IMR-90 (cell line): ENCODE data around the gene GPATCH2L. TPM values are rescaled to one million over a fixed set of nuclear protein-coding genes. Genes with fewer than 3 reads are reported as not detected.

Experiments used
- ATAC-seq: fragments of 200-7000 bp; cut with Tn5 transposase; 2 replicates; pipeline ENCODE4 v1.9.1; 2020; ENCODE audit warnings: low read depth, mild to moderate bottlenecking, moderate library complexity
- BruUV-seq: library from RNA; stranded (reverse); fragments of 400-500 nt; replicated peaks from 2 replicates; lab custom pipeline; 2021; lab: Mats Ljungman, UMichigan
- CTCF ChIA-PET: fragments of 300-600 bp; formaldehyde crosslinking; extraction: SDS; loops from one replicate; lab custom pipeline; 2021; ENCODE audit warnings: antibody characterized with exemption; lab: Yijun Ruan, JAX
- POLR2A ChIA-PET: fragments of 300-600 bp; sonication (Branson Sonifier 250); formaldehyde crosslinking; loops from one replicate; lab custom pipeline; 2022; ENCODE audit warnings: antibody characterized with exemption; ENCODE audit not compliant: unreplicated experiment; lab: Charles Lee
- DNase-seq: peaks from one replicate; pipeline ENCODE4 v3.0.0; 2013
- H2AFZ ChIP-seq: replicated peaks from 2 replicates; pipeline ENCODE3; 2013; ENCODE audit warnings: low read length, mild to moderate bottlenecking; ENCODE audit not compliant: poor library complexity
- H2AK5ac ChIP-seq: 2 replicates; pipeline ENCODE4 v1.6.1; 2013; ENCODE audit warnings: low read depth, low read length, inconsistent platforms
- H2AK9ac ChIP-seq: replicated peaks from 2 replicates; pipeline ENCODE3; 2013; ENCODE audit warnings: mild to moderate bottlenecking, low read depth, low read length, moderate library complexity; ENCODE audit not compliant: poor library complexity
- H2BK120ac ChIP-seq: 2 replicates; pipeline ENCODE4 v1.6.1; 2013; ENCODE audit warnings: low read depth, low read length, inconsistent platforms
- H2BK15ac ChIP-seq: 3 replicates; pipeline ENCODE4 v1.6.1; 2013; ENCODE audit warnings: low read depth, low read length, inconsistent platforms
- H2BK20ac ChIP-seq: 2 replicates; pipeline ENCODE4 v1.6.1; 2013; ENCODE audit warnings: low read depth, mild to moderate bottlenecking, inconsistent platforms, low read length, moderate library complexity
- H2BK5ac ChIP-seq: 2 replicates; pipeline ENCODE4 v1.6.1; 2013; ENCODE audit warnings: mild to moderate bottlenecking, low read depth, low read length, inconsistent platforms; ENCODE audit not compliant: poor library complexity, severe bottlenecking
- H3K14ac ChIP-seq: replicated peaks from 2 replicates; pipeline ENCODE4 v1.6.1; 2013; ENCODE audit warnings: low read depth, low read length, inconsistent platforms
- H3K18ac ChIP-seq: 2 replicates; pipeline ENCODE4 v1.6.1; 2013; ENCODE audit warnings: low read depth, low read length, control low read depth
- H3K23ac ChIP-seq: 2 replicates; pipeline ENCODE4 v1.6.1; 2013; ENCODE audit warnings: low read depth, low read length, inconsistent platforms
- H3K27ac ChIP-seq: 2 replicates; pipeline ENCODE4 v1.5.1; 2013; ENCODE audit warnings: mild to moderate bottlenecking, control low read depth, low read length; ENCODE audit not compliant: insufficient read depth
- H3K27me3 ChIP-seq: 2 replicates; pipeline ENCODE4 v1.6.1; 2013; ENCODE audit warnings: low read length; ENCODE audit not compliant: control insufficient read depth, insufficient read depth
- H3K36me3 ChIP-seq: 2 replicates; pipeline ENCODE4 v1.6.1; 2013; ENCODE audit warnings: low read length, mixed read lengths; ENCODE audit not compliant: control insufficient read depth, insufficient read depth
- H3K4ac ChIP-seq: 2 replicates; pipeline ENCODE4 v1.6.1; 2013; ENCODE audit warnings: low read depth, low read length, inconsistent platforms
- H3K4me1 ChIP-seq: 2 replicates; pipeline ENCODE4 v1.6.1; 2013; ENCODE audit warnings: low read length, mixed read lengths; ENCODE audit not compliant: control insufficient read depth, insufficient read depth
- H3K4me2 ChIP-seq: 2 replicates; pipeline ENCODE4 v1.6.1; 2013; ENCODE audit warnings: low read depth, mild to moderate bottlenecking, control low read depth, low read length, moderate library complexity
- H3K4me3 ChIP-seq: 2 replicates; pipeline ENCODE4 v1.5.1; 2013; ENCODE audit warnings: low read depth, mild to moderate bottlenecking, control low read depth, low read length, moderate library complexity; ENCODE audit not compliant: insufficient read depth
- H3K56ac ChIP-seq: 2 replicates; pipeline ENCODE4 v1.6.1; 2013; ENCODE audit warnings: low read length, inconsistent platforms; ENCODE audit not compliant: insufficient read depth; ENCODE audit errors: extremely low read depth
- H3K79me1 ChIP-seq, 2 experiments: 2 replicates each; pipeline ENCODE4 v1.6.1; 2013; ENCODE audit warnings: low read length in 2 of 2, inconsistent platforms in 1 of 2, low read depth in 1 of 2
- H3K9ac ChIP-seq: 2 replicates; pipeline ENCODE4 v1.6.1; 2013; ENCODE audit warnings: low read depth, low read length, control low read depth
- H3K9me1 ChIP-seq: 2 replicates; pipeline ENCODE4 v1.6.1; 2013; ENCODE audit warnings: low read length, inconsistent platforms; ENCODE audit not compliant: insufficient read depth
- H3K9me3 ChIP-seq: 2 replicates; pipeline ENCODE4 v1.6.1; 2013; ENCODE audit warnings: low read length; ENCODE audit not compliant: control insufficient read depth, insufficient read depth
- H4K20me1 ChIP-seq: 2 replicates; pipeline ENCODE4 v1.6.1; 2013; ENCODE audit warnings: low read length, inconsistent platforms; ENCODE audit not compliant: insufficient read depth
- H4K5ac ChIP-seq: 2 replicates; pipeline ENCODE4 v1.6.1; 2013; ENCODE audit warnings: mild to moderate bottlenecking, low read depth, low read length, control low read depth
- H4K8ac ChIP-seq, 2 experiments: 2 replicates each; pipeline ENCODE4 v1.6.1; 2013; ENCODE audit warnings: low read depth in 2 of 2, low read length in 2 of 2, control low read depth in 1 of 2, inconsistent platforms in 1 of 2
- H4K91ac ChIP-seq: 2 replicates; pipeline ENCODE4 v1.6.1; 2013; ENCODE audit warnings: low read depth, low read length, inconsistent platforms; ENCODE audit not compliant: insufficient read depth
- BHLHE40 ChIP-seq: fragments of 150-350 bp; IDR thresholded peaks from 2 replicates; pipeline ENCODE4 v1.6.1; 2016; ENCODE audit warnings: mild to moderate bottlenecking, low read depth, low read length
- FOS ChIP-seq: fragments of 150-350 bp; IDR thresholded peaks from 2 replicates; pipeline ENCODE4 v1.6.1; 2016; ENCODE audit warnings: low read depth, low read length
- MXI1 ChIP-seq: IDR thresholded peaks from 2 replicates; pipeline ENCODE4 v1.6.1; 2012; ENCODE audit warnings: low read depth, mild to moderate bottlenecking, low read length, moderate library complexity, borderline replicate concordance
- SMC3 ChIP-seq: fragments of 150-350 bp; IDR thresholded peaks from 2 replicates; pipeline ENCODE4 v1.6.1; 2016; ENCODE audit warnings: low read depth, mild to moderate bottlenecking, antibody characterized with exemption, low read length, moderate library complexity
- WGBS, 2 experiments: methylation state at CpG; one replicate each; pipeline versions ENCODE4 v1.1.5 to v1.1.7; 2013; ENCODE audit warnings: missing lambda C conversion rate in 2 of 2; ENCODE audit not compliant: insufficient read length in 1 of 2; ENCODE audit errors: extremely low coverage in 2 of 2; 5-methylcytosine and 5-hydroxymethylcytosine counted together
- dilution Hi-C: fragments of 300-500 bp; cut with HindIII; formaldehyde crosslinking; loops from one replicate; pipeline ENCODE4 v1.14.3; 2018; ENCODE audit warnings: low sequenced_read_pairs; ENCODE audit not compliant: unreplicated experiment
- in situ Hi-C: fragments of 300-500 bp; cut with MboI; formaldehyde crosslinking; loops from 3 replicates; pipeline ENCODE4 v1.14.3; 2019; ENCODE audit warnings: low sequenced_read_pairs, inconsistent platforms, mixed read lengths
- intact Hi-C: fragments of 100-400 bp; cut with micrococcal nuclease; formaldehyde crosslinking; loops from 2 replicates; pipeline ENCODE4 v1.10.0; 2022
- polyA plus RNA-seq, 3 experiments: library from polyadenylated mRNA; depleted of rRNA; stranded (reverse); fragments of >200 nt; gene quantifications; 2 replicates each; pipeline ENCODE4 v1.2.3, GENCODE V29; 2012; ENCODE audit warnings: low replicate concordance in 1 of 3
- total RNA-seq: library from RNA; depleted of rRNA; stranded (reverse); fragments of >200 nt; gene quantifications from 2 replicates; pipeline ENCODE4 v1.2.3, GENCODE V29; 2012

GPATCH2L gene
- total and polyA plus RNA-seq, 2 of the 4 experiments (the other 2 are of a cell fraction), result 15.6 to 51.4 TPM

GRCh38 chr14:76237349-76237990 is 85.7 kb downstream of the GPATCH2L start:
- Histone ChIP-seq H4K5ac (no peak overlapping the region), H3K9me3 (no peaks in the 10 kb centered on the region), H4K8ac (no peak overlapping the region), H2BK20ac (no peak overlapping the region), H3K4me1 (no peaks in the 10 kb centered on the region), H3K23ac (no peak overlapping the region), H3K18ac (no peak overlapping the region), H4K20me1 (no peaks in the 10 kb centered on the region), H3K79me1 (no peaks in the 10 kb centered on the region), H3K4me3 (no peak overlapping the region), H3K9ac (no peak overlapping the region), H3K27ac (no peak overlapping the region), H2AFZ (no peak overlapping the region), H4K91ac (no peak overlapping the region), H3K4ac (no peak overlapping the region), H3K36me3 (no peaks in the 10 kb centered on the region), H3K27me3 (no peaks in the 10 kb centered on the region), H3K4me2 (no peak overlapping the region), H2BK120ac (no peak overlapping the region), H2BK15ac (no peak overlapping the region), H3K14ac (no peak overlapping the region), H3K56ac (no peak overlapping the region), H3K9me1 (no peaks in the 10 kb centered on the region), H2AK9ac (no peak overlapping the region), H2BK5ac (no peak overlapping the region), H2AK5ac (no peak overlapping the region)
- no TSS peak for BruUV-seq
- ATAC-seq (no peak), DNase-seq (no peak)
- TF ChIP-seq MXI1, result no peak
- no peak for TF ChIP-seq SMC3
- no peak for TF ChIP-seq FOS
- TF ChIP-seq BHLHE40, result no peak
- ChIA-PET POLR2A (no interaction called here), CTCF (no interaction called here)
- WGBS, 2 experiments, result no CpG with 5 or more reads among the region's 6 CpGs
- intact Hi-C loops, result no loop called here
- in situ Hi-C loops, result no loop called here
- dilution Hi-C loops, result no loop called here
